Glomerular visceral epithelial cell (primary cell): ENCODE results near the gene DLK2.
"Not testable (repeated sequence)": the region's sequence is repeated elsewhere in the genome, so short reads cannot be mapped to it uniquely, and the experiment has no call there.

ENCODE experiments used
- DNase-seq: peaks from one replicate; pipeline ENCODE4 v3.0.0-alpha.2; 2016; ENCODE audit errors: extremely low spot score

Gene DLK2

DNA sequence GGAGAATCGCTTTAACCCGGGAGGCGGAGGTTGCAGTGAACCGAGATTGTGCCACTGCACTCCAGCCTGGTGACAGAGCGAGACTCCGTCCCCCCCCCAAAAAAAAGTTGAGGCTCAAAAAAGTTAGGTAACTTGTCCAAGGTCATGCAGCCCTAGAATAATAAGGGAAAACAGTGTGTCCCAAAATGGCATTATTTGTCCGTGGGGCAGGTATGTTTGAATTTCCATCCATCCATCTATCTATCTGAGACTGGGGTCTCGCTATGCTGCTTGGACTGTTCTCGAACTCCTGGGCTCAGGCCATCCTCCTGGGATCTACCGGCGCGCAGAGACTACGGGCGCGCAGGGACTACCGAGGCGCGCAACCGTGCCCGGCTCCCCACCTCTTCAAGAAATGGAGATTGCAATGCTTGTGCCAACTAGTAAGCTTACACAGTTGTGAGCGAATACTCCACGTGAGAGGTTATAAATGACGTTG, 28.4 kb downstream of the DLK2 start:
- no peak for DNase-seq

DNA sequence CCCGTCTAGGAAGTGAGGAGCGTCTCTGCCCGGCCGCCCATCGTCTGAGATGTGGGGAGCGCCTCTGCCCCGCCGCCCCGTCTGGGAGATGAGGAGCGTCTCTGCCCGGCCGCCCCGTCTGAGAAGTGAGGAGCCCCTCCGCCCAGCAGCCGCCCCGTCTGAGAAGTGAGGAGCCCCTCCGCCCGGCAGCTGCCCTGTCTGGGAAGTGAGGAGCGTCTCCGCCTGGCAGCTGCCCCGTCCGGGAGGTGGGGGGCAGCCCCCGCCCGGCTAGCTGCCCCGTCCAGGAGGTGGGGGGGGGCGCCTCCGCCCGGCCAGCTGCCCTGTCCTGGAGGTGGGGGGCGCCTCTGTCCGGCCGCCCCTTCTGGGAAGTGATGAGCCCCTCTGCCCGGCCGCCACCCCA, 30.3 kb downstream of the DLK2 start:
- not testable (repeated sequence) for DNase-seq

DNA sequence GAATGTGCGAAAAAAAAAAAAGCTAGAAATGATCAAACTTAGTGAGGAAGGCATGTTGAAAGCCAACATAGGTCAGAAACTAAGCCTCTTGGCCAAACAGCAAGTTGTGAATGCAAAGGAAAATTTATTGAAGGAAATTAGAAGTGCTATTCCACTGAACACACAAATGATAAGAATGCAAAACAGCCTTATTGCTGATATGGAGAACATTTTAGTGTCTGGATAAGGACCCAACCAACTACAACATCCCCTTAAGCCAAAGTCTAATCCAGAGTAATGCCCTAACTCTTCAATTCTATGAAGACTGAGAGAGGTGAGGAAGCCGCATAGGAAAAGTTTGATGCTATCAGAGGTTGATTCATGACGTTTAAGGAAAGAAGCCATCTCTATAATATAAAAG, 33.5 kb downstream of the DLK2 start:
- no peak for DNase-seq

DNA sequence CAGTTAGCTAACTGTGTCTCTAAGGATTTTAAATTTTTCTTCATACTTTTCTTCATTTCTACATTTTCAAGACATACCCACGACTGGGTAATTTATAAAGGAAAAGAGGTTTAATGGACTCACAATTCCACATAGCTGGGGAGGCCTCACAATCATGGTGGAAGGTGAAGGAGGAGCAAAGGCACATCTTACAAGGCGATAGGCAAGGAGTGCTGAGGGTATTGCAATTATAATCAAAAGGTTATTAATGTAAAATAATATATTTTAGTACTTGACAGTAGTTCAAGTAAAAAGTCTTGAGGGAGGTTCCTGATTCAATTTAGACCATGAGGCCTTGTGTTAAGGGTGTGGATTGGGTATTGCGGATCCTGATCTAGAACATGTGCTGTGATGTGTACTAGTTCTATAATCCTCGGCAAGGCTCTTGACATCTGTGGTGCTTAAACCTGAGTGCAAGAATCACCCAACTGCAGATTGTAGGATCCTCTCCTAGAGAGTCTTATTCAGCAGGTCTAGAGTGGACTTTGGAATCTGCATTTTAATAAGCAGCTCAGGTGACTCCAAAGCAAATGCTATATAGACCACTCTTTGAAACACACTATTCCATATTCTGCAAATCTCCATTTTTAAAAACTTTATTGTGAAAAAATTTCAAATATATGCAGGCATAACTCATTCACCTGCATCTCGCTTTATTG, 35.2 kb downstream of the DLK2 start:
- DNase-seq, result no peak

DNA sequence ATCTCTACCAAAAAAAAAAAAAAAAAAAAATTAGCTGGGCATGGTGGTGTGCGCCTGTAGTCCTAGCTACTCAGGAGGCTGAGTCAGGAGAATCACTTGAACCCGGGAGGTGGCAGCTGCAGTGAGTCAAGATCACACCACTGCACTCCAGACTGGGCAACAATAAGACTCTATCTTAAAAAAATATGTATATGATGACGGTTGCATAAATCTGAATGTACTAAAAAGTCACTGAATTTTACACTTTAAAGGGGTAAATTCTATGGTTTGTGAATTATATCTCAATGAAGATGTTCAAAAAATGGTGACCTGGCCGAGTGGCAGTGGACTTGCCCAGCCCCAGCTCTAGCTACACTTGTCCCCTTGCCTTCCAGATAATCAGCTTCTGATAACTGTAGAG, 38.4 kb downstream of the DLK2 start:
- no peak for DNase-seq

DNA sequence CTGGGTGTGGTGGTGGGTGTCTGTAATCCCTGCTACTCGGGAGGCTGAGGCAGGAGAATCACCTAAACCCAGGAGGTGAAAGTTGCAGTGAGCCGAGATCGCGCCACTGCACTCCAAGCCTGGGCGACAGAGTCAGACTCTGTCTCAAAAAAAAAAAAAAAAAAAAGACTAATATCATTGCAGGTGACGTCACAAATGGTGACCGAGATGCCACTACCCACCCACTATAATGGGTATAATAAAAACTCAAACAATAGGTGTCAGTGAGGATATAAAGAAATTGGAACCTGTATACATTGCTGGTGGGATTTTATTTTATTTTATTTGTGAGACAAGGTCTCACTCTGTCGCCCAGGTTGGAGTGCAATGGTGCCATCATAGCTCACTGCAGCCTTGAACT, 40.1 kb downstream of the DLK2 start:
- DNase-seq, result not testable (repeated sequence)

DNA sequence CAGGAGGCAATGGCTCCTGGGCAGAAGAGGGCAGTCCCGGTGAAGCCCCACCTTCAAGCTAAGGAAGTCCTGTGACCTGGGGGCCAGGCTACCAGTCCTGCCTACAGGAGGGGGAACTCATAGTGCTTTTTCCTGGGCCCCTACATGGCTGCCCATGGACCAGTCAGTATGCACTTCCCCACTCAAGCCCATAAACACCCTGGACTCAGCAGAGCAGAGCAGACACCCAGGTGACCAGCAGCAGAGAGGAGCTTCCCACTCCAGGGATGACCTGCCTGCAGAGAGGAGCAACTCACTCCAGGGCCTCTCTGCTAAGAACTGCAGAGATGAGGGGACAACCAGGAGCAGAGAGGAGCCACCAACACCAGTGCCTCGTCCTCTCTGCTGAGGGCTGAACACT, 42.3 kb downstream of the DLK2 start:
- DNase-seq, result no peak

DNA sequence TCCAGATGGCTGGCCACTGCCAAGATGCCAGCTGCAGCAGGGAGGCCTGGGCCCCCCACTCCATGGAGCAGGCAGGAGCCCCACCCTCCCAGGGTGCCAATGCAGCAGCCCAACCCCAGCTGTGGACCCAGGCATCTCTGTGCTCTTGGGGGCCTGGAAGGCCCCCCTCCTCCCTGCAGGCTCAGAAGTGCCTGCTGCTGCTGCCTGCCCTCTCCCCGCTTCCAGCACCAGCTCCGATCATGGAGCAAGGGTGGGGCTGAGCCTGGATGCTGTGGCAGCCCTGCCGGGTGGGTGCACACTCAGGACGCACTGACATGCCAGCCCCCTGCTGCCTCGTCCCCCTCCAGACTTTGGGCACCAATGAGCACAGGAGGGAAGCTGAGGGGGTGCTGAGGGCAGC, 42.8 kb downstream of the DLK2 start:
- no peak for DNase-seq

DNA sequence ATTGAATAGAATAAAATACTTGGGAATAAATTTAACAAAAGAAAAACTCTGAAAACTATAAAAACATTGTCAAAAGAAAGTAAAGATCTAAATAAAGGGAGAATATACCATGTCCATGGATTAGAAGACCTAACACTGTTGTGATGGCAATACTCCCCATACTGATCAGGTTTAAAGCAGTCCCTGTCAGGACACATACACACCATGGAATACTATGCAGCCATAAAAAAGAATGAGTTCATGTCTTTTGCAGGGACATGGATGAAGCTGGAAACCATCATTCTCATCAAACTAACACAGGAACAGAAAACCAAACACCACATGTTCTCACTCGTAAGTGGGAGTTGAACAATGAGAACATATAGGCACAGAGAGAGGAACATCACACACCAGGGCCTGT, 44.6 kb downstream of the DLK2 start:
- not testable (repeated sequence) for DNase-seq

DNA sequence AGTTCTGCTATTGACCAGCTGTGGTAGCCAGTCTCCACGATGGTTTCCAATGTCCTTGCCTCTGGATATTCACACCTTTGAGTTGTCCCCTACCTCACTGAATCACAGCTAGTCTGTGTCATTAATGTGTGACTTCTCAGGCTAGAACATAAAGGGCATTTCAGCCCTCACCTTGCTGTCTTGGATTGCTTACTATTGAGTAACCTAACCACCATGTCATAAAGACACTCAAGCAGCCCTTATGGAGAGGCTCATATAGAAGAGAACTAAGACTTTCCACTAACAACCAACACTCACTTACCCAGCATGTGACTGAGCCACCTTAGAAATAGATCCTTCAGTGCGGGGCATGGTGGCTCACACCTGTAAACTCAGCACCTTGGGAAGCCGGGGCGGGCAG, 47.1 kb downstream of the DLK2 start:
- no peak for DNase-seq

DNA sequence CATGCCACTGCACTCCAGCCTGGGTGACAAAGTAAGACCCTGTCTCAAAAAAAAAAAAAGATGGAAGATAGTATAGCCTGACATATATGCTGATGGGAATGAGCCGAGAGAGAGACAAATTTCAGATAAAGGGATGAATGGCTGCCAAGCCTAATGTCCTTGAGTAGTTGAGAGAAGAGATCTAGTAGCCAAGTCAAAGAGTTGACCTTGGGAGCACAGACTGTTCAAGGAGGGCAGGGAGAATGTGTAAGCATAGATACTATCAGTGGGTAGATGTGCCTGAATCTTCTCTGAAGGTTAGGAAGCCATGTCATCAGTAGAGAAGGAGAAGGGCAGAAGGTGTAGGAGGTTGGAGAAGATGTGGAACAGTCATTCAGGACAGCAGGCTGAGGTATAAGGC, 48.1 kb downstream of the DLK2 start:
- DNase-seq, result no peak

DNA sequence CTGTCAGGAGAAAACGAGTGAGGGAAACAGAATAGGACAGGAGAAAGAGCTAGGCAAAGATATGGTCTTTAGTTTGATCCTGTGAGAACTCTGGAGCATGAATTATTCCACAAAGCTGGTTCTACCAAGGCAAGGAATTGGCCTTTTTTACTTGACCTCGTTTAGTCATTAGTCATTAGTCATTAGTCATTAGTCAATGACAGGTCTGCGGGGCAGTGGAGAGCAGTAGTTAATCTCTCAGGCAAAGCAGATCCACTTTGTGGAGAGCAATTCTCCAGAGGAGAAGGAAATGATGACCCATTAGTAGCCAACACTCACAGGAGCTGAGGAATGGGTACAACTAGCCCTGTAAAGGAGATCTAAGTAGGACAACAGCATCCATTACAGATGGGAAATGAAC, 50.0 kb downstream of the DLK2 start:
- DNase-seq, result no peak

DNA sequence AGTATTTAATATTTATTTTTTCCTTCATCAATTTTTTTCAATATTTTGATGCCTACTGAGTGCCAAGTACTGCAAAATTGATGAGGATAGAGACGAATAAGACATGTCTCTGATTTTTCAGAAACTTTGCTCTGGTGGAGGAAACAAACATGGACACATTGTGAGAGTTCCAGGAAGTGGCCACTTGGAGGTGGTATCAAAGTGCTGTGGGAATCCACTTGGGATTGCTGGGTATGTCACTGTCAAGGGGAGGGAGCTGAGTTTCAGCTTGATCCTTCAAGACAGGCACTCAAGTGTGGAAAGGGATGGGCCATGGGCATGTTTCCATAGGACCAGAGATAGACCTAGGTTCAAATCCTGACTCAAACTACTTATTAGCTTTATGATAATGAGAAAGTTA, 52.5 kb downstream of the DLK2 start:
- peak; percentile 12 for DNase-seq

DNA sequence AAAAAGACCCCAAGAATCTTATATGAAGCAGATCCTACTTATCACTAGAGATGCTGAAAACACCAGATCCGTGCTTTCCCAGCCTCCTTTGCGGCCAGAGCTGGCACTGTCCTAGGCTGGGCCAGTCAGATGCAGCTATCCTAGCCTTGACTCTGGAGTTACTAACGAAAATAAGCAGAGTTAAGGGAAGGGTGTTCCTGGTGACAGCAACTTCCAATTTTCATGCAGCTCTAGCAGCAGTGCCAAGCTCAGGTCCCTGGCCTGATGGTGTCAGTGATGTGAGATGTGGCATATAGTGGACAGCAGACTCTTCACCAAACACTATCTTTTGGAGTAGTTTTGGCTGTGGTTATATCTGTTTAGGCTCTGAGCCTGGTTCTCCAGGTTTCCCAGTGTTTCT, 53.6 kb downstream of the DLK2 start:
- no peak for DNase-seq
